ENCODE results near the gene MFNG.
A peak's percentile ranks its signal among the peaks of the same experiment; 100 is the strongest.

Gene MFNG

GRCh38 chr22:37433786-37434185 is 52.4 kb downstream of the MFNG start:
- no peaks in the 10 kb centered on the region for H3K36me3 ChIP-seq (ENCODE audit: insufficient read depth)
- no peaks in the 10 kb centered on the region for H4K20me1 ChIP-seq (ENCODE audit: insufficient read depth)
- H3K4me1 ChIP-seq (ENCODE audit: low read depth, poor library complexity, severe bottlenecking) = peaks cover 15% of the 10 kb centered on the region
- H3K27me3 ChIP-seq (ENCODE audit: insufficient read depth, low read depth) = peaks cover 11% of the 10 kb centered on the region; the same call in 1 of the 2 replicates
- H3K79me2 ChIP-seq (ENCODE audit: insufficient read depth, low read depth) = no peaks in the 10 kb centered on the region
- H2AFZ ChIP-seq (ENCODE audit: low read depth) = no peak overlapping the region
- H3K9ac ChIP-seq = no peak overlapping the region
- H3K4me2 ChIP-seq = no peak overlapping the region
- TF ChIP-seq CTCF (conservative IDR thresholded peaks at IDR 0.05; ENCODE audit: low read depth, low read length) = no peak
- H3K4me3 ChIP-seq (IDR thresholded peaks at IDR 0.05; ENCODE audit: insufficient read depth, low read depth, low read length) = no peak overlapping the region
- H3K27ac ChIP-seq = no peak overlapping the region

DNA sequence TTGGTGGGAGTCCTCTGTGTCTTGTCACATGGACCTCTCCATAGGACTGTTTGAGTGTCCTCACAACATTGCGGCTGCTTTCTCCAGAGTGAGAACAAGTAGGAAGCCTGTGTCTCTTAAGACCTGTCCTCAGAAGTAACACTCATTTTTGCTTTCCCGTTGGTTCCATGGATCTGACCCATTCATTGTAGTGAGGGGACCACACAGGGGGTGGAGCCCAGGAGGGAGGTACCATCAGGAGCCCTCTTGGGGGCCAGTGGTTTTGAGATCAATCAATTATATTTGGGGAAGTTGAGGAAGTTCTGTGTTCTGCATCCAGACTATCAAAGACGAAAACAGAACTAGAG is 53.5 kb downstream of the MFNG start:
- no peak for TF ChIP-seq CTCF (conservative IDR thresholded peaks at IDR 0.05; ENCODE audit: low read depth, low read length)
- Histone ChIP-seq H3K9ac (no peak overlapping the region), H3K36me3 (ENCODE audit: insufficient read depth) (no peaks in the 10 kb centered on the region), H2AFZ (ENCODE audit: low read depth) (no peak overlapping the region), H3K4me1 (ENCODE audit: low read depth, poor library complexity, severe bottlenecking) (peaks cover 15% of the 10 kb centered on the region), H3K27ac (no peak overlapping the region; the same call in 1 of the 2 replicates), H3K4me3 (IDR thresholded peaks at IDR 0.05; ENCODE audit: insufficient read depth, low read depth, low read length) (no peak overlapping the region), H3K79me2 (ENCODE audit: insufficient read depth, low read depth) (no peaks in the 10 kb centered on the region), H3K27me3 (ENCODE audit: insufficient read depth, low read depth) (peaks cover 22% of the 10 kb centered on the region), H3K4me2 (no peak overlapping the region), H4K20me1 (ENCODE audit: insufficient read depth) (no peaks in the 10 kb centered on the region)

DNA sequence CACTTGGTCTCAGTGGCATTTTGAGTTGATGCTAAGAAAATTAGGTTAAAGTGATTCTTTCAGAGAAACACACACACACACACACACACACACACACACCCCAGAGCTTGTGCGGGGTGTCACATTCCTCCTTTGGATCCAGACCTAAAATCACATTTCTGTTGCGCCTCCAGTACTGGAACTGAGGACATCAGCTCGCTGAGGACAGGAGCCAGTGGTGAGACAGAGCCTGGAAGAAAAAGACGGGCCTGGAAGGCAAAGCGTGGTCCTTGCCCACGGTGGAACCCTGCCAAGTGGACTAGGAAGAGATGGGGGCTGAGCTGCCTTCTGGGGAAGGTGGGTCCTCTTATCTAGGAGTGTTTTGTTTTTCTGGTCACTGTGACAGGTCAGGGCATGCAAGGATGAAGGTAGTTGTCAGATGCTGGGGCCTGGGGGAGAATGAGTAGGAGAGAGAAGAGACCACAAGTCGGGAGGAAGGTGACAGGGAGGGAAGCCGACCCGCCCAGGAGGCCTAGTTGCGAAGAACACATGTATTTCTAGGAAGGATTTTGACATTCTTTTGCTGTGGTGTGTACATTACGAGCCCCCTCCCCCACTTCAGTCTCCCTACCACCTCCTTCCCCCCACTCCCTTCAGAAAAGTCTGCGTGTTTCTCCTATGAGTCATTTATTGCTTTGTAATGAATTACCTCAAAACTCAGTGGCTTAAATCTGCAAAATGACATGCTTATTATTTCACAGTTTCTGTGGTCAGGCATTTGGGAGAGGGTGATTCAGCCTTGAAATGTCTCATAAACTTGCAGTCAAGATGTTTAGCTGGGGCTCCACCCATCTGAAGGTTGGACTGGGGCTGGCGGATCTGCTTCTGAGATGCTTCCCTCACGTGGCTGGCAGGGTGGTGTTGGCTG is 54.1 kb downstream of the MFNG start:
- peaks cover 24% of the 10 kb centered on the region for H3K27me3 ChIP-seq (ENCODE audit: insufficient read depth, low read depth)

DNA sequence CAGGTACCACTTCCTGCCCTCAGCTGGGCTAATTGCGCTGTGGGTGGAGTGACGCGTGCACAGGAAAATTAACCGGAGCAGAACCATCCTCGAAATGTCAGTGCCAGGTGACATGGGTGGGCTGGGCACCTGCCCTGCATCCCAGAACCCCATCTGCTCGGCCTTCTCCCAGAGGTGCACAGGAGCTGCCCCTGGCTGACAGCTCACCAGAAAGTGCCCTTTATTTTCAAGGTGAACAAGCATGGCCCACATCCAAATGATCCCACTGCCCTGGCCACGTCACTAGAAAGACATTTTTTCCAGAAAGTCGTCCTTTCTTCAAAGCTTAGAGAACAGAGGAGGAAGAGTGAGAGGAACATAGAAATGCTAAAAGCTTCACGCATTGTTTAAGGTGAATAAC is 54.8 kb downstream of the MFNG start:
- no peak for TF ChIP-seq CTCF (conservative IDR thresholded peaks at IDR 0.05; ENCODE audit: low read depth, low read length)
- Histone ChIP-seq H3K4me3 (IDR thresholded peaks at IDR 0.05; ENCODE audit: insufficient read depth, low read depth, low read length) (no peak overlapping the region), H3K4me1 (ENCODE audit: low read depth, poor library complexity, severe bottlenecking) (peaks cover 18% of the 10 kb centered on the region), H3K36me3 (ENCODE audit: insufficient read depth) (no peaks in the 10 kb centered on the region), H3K9ac (no peak overlapping the region), H3K79me2 (ENCODE audit: insufficient read depth, low read depth) (no peaks in the 10 kb centered on the region), H2AFZ (ENCODE audit: low read depth) (no peak overlapping the region), H3K4me2 (no peak overlapping the region), H4K20me1 (ENCODE audit: insufficient read depth) (no peaks in the 10 kb centered on the region), H3K27me3 (ENCODE audit: insufficient read depth, low read depth) (peaks cover 27% of the 10 kb centered on the region), H3K27ac (no peak overlapping the region)

More for the DNA sequence above, 54.1 kb downstream of the MFNG start:
- no peaks in the 10 kb centered on the region for H3K36me3 ChIP-seq (ENCODE audit: insufficient read depth)
- H4K20me1 ChIP-seq (ENCODE audit: insufficient read depth) = no peaks in the 10 kb centered on the region
- H3K79me2 ChIP-seq (ENCODE audit: insufficient read depth, low read depth) = no peaks in the 10 kb centered on the region
- H3K9ac ChIP-seq = no peak overlapping the region
- H3K4me3 ChIP-seq (IDR thresholded peaks at IDR 0.05; ENCODE audit: insufficient read depth, low read depth, low read length) = no peak overlapping the region
- H3K27ac ChIP-seq = no peak overlapping the region; the same call in 1 of the 2 replicates
- peak overlapping the region; percentile 12; the same call in 1 of the 2 replicates for H3K4me2 ChIP-seq
- TF ChIP-seq CTCF (conservative IDR thresholded peaks at IDR 0.05; ENCODE audit: low read depth, low read length) = no peak
- H2AFZ ChIP-seq (ENCODE audit: low read depth) = peak overlapping the region; percentile 9; the same call in 1 of the 2 replicates
- peaks cover 15% of the 10 kb centered on the region for H3K4me1 ChIP-seq (ENCODE audit: low read depth, poor library complexity, severe bottlenecking)
